ENCODE data around the gene HNRNPA1.

HNRNPA1 gene

DNA sequence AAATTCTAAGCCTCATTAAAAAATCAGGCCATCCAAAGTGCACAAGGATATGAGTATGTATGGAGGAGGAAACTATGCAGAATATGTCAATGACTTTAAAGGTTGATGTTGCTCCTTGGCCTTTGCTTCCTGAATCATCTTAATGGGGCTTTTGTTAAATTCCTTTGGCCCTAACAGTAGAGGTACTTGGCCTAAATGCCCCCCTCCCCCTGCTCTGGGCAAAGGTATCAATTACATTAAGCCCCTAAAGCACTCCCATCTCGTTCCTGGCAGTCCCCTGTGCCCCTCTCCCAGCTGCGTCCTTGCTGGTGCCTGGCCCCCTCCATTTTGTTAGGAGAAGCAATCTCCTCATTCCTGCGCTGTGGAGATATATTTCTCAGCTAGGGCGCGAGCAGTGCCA, 49.2 kb downstream of the HNRNPA1 start:
- Histone ChIP-seq H3K4me1 (ENCODE audit: insufficient read depth, low read length) (peaks cover 24% of the 10 kb centered on the region), H3K9ac (ENCODE audit: low read depth, low read length) (no peak overlapping the region; the same call in 1 of the 2 replicates), H3K9me3 (ENCODE audit: control insufficient read depth, insufficient read depth, low read length) (no peaks in the 10 kb centered on the region), H3K36me3 (ENCODE audit: insufficient read depth, low read length) (peaks cover 4% of the 10 kb centered on the region; the same call in 1 of the 2 replicates)

DNA sequence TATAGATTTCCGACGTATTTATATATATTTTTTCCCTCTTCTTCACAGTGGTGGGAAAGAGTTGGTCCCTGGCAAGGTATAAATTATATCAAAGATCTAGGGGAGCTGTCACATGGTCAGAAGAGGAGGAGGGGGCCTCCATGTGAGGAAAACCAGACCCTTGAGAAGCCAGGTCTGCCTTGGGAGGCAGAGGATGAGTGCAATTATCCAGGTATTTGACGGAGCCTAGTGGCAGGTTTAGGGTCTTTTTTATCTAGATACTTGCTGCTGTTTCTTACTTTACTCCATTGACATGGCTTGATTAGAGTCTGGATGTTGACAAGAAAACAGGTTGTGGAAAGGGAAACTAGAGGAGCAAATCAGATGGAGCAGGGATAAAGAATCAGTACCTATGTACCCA, 49.9 kb downstream of the HNRNPA1 start:
- Histone ChIP-seq H3K9ac (ENCODE audit: low read depth, low read length) (no peak overlapping the region), H3K9me3 (ENCODE audit: control insufficient read depth, insufficient read depth, low read length) (no peaks in the 10 kb centered on the region), H3K4me1 (ENCODE audit: insufficient read depth, low read length) (peaks cover 24% of the 10 kb centered on the region), H3K36me3 (ENCODE audit: insufficient read depth, low read length) (peaks cover 4% of the 10 kb centered on the region; the same call in 1 of the 2 replicates)

DNA sequence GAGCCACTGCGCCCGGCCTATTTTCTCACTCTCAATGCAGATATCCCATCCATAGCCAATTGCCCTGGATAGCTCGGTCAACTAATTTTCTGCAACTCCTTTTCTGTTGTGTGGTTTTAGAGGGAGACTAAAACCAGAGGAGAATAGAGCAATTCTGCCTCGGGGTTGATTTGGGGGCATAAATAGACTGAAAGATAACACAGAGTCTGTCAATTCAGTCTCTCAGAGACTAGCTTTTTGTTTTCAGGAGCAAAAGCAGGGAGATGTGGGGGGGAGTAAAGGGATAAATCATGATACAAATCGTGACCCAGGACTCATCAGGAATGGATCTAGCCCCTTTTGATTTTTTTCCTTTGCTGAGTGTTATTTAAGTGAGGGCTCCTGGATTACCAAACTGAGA, 50.9 kb downstream of the HNRNPA1 start:
- H3K36me3 ChIP-seq (ENCODE audit: insufficient read depth, low read length): peaks cover 4% of the 10 kb centered on the region; the same call in 1 of the 2 replicates
- H3K4me1 ChIP-seq (ENCODE audit: insufficient read depth, low read length): peaks cover 24% of the 10 kb centered on the region
- no peaks in the 10 kb centered on the region for H3K9me3 ChIP-seq (ENCODE audit: control insufficient read depth, insufficient read depth, low read length)
- H3K9ac ChIP-seq (ENCODE audit: low read depth, low read length): no peak overlapping the region

- Histone ChIP-seq H3K9me3 (ENCODE audit: control insufficient read depth, insufficient read depth, low read length) (no peaks in the 10 kb centered on the region), H3K36me3 (ENCODE audit: insufficient read depth, low read length) (peaks cover 4% of the 10 kb centered on the region; the same call in 1 of the 2 replicates), H3K9ac (ENCODE audit: low read depth, low read length) (no peak overlapping the region), H3K4me1 (ENCODE audit: insufficient read depth, low read length) (peaks cover 20% of the 10 kb centered on the region)
Observed at GRCh38 chr12:54333420-54334034, 53.0 kb downstream of the HNRNPA1 start.
